CMK (cell line): ENCODE results near the gene PTPRT.
"Not testable (repeated sequence)": the region's sequence is repeated elsewhere in the genome, so short reads cannot be mapped to it uniquely, and the experiment has no call there.

Experiments used
- DNase-seq: peaks from one replicate; pipeline ENCODE4 v3.0.0-alpha.2; 2010; ENCODE audit warnings: low read depth

Gene PTPRT

GRCh38 chr20:42281801-42282200 lies 907.9 kb downstream of the PTPRT start:
- DNase-seq: no peak

GRCh38 chr20:42276718-42277602 lies 912.7 kb downstream of the PTPRT start:
- DNase-seq: no peak

- no peak for DNase-seq
Measured at GRCh38 chr20:42274986-42275385, 914.7 kb downstream of the PTPRT start.

GRCh38 chr20:42272516-42272915 lies 917.2 kb downstream of the PTPRT start:
- DNase-seq: no peak

GRCh38 chr20:42270539-42270938 lies 919.2 kb downstream of the PTPRT start:
- no peak for DNase-seq

- DNase-seq: no peak
Measured at GRCh38 chr20:42267793-42268384, 921.8 kb downstream of the PTPRT start.

- no peak for DNase-seq
Measured at GRCh38 chr20:42261766-42262270, 927.9 kb downstream of the PTPRT start.

- DNase-seq: no peak
Measured at GRCh38 chr20:42260184-42260583, 929.5 kb downstream of the PTPRT start.

GRCh38 chr20:42259389-42259788 lies 930.3 kb downstream of the PTPRT start:
- no peak for DNase-seq

- DNase-seq: no peak
Measured at GRCh38 chr20:42258564-42259302, 931.0 kb downstream of the PTPRT start.

GRCh38 chr20:42255821-42256220 lies 933.9 kb downstream of the PTPRT start:
- no peak for DNase-seq

- no peak for DNase-seq
Measured at GRCh38 chr20:42254673-42255072, 935.0 kb downstream of the PTPRT start.

GRCh38 chr20:42252116-42252515 lies 937.6 kb downstream of the PTPRT start:
- no peak for DNase-seq

- DNase-seq: no peak
Measured at GRCh38 chr20:42218621-42219374, 970.9 kb downstream of the PTPRT start.

GRCh38 chr20:42214074-42214473 lies 975.6 kb downstream of the PTPRT start:
- DNase-seq: no peak

- DNase-seq: no peak
Measured at GRCh38 chr20:42212391-42212790, 977.3 kb downstream of the PTPRT start.

- not testable (repeated sequence) for DNase-seq
Measured at GRCh38 chr20:42206557-42206956, 983.1 kb downstream of the PTPRT start.

GRCh38 chr20:42204109-42204660 lies 985.5 kb downstream of the PTPRT start:
- DNase-seq: no peak

- no peak for DNase-seq
Measured at GRCh38 chr20:42197599-42197998, 992.1 kb downstream of the PTPRT start.

- no peak for DNase-seq
Measured at GRCh38 chr20:42193119-42193518, 996.6 kb downstream of the PTPRT start.

GRCh38 chr20:42192321-42192720 lies 997.4 kb downstream of the PTPRT start:
- no peak for DNase-seq
